Hepatocyte (in vitro differentiated cells): ENCODE measurements around the gene FAM120B.

Experiments
- EZH2 ChIP-seq: fragments of 200-600 bp; sonication (generic); IDR thresholded peaks from 2 replicates; pipeline ENCODE4 v1.6.1; 2016; ENCODE audit warnings: antibody characterized with exemption, mild to moderate bottlenecking, borderline replicate concordance
- TF ChIP-seq, protein P1 (sequence below): fragments of 200-600 bp; sonication (generic); IDR thresholded peaks from 2 replicates; pipeline ENCODE4 v1.5.1; 2016; ENCODE audit warnings: antibody characterized with exemption, mild to moderate bottlenecking; ENCODE audit not compliant: poor library complexity

DNA sequence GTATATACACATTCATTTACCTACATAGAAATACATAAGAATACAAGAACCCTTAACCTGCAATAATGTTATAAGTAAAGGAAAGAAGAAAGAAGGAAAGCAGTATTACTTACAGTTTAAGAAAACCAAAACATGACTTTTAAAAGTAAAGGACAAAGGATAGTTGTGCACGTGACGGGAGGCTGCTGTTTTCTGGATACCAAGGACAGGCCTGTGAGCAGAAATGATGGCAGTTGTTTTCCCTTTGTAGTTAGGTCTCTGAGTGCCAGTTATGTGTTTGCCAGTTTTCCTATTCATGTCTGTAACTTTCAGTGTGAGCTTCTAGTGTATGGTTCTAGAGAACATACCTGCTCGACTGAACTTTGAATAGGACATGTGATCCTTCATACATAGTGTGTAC is 54.8 kb downstream of the FAM120B start:
- no peak for TF ChIP-seq EZH2
- TF ChIP-seq, protein P1, sequence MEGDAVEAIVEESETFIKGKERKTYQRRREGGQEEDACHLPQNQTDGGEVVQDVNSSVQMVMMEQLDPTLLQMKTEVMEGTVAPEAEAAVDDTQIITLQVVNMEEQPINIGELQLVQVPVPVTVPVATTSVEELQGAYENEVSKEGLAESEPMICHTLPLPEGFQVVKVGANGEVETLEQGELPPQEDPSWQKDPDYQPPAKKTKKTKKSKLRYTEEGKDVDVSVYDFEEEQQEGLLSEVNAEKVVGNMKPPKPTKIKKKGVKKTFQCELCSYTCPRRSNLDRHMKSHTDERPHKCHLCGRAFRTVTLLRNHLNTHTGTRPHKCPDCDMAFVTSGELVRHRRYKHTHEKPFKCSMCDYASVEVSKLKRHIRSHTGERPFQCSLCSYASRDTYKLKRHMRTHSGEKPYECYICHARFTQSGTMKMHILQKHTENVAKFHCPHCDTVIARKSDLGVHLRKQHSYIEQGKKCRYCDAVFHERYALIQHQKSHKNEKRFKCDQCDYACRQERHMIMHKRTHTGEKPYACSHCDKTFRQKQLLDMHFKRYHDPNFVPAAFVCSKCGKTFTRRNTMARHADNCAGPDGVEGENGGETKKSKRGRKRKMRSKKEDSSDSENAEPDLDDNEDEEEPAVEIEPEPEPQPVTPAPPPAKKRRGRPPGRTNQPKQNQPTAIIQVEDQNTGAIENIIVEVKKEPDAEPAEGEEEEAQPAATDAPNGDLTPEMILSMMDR: no peak
